ENCODE results near the gene GARS1. TPM values are rescaled to one million over a fixed set of nuclear protein-coding genes. Genes with fewer than 3 reads are reported as not detected.
A peak's percentile ranks its signal among the peaks of the same experiment; 100 is the strongest.

Gene GARS1
- total and polyA plus RNA-seq, 9 of the 15 experiments (the other 6 are each of a cell fraction or from before 2014, with no cell fraction given), result 142 to 769 (median 272) TPM

- TF ChIP-seq EP400 (IDR thresholded peaks at IDR 0.05), result no peak
- TF ChIP-seq HBP1 (CRISPR knock-in tag; IDR thresholded peaks at IDR 0.05), result no peak
- TF ChIP-seq MEIS2 (IDR thresholded peaks at IDR 0.05; ENCODE audit: partially characterized antibody), result peak; percentile 23
- TF ChIP-seq MLLT1 (IDR thresholded peaks at IDR 0.05), result no peak
- no peak for TF ChIP-seq ZNF280B (CRISPR knock-in tag; IDR thresholded peaks at IDR 0.05)
- no peak for TF ChIP-seq XRCC4 (IDR thresholded peaks at IDR 0.05; ENCODE audit: extremely low read depth, insufficient read depth, insufficient read length)
- no peak for TF ChIP-seq SUPT5H (IDR thresholded peaks at IDR 0.05)
- TF ChIP-seq MBD2 (IDR thresholded peaks at IDR 0.05; ENCODE audit: borderline replicate concordance, low read depth), result no peak
- no peak for TF ChIP-seq ZC3H4 (CRISPR knock-in tag; IDR thresholded peaks at IDR 0.05; ENCODE audit: borderline replicate concordance)
- peak; percentile 92 for TF ChIP-seq CREB3 (tag; conservative IDR thresholded peaks at IDR 0.05; ENCODE audit: low read depth)
- TF ChIP-seq ZNF639 (CRISPR knock-in tag; conservative IDR thresholded peaks at IDR 0.05 in 1 of 2, IDR thresholded peaks at IDR 0.05 in 1 of 2), result peak in 1 of 2 experiments; percentile 81; a peak in 2 of 4 replicates
- no peak for TF ChIP-seq ZNF512 (tag; IDR thresholded peaks at IDR 0.05)
- TF ChIP-seq EGR1 (conservative IDR thresholded peaks at IDR 0.05), result no peak
- TF ChIP-seq ATF4 (CRISPR knock-in tag; IDR thresholded peaks at IDR 0.05), result 0 out of 2 replicates have a peak, but pooled peaks have one; percentile 54
- TF ChIP-seq RNF2 (IDR thresholded peaks at IDR 0.05), result no peak
- 0 out of 2 replicates have a peak, but pooled peaks have one; percentile 26 for TF ChIP-seq JUN (IDR thresholded peaks at IDR 0.05; ENCODE audit: borderline replicate concordance, low read depth, low read length)
- TF ChIP-seq JUN (CRISPR knock-in tag; IDR thresholded peaks at IDR 0.05; ENCODE audit: borderline replicate concordance), result 0 out of 2 replicates have a peak, but pooled peaks have one; percentile 43
- TF ChIP-seq MCM2 (IDR thresholded peaks at IDR 0.05; ENCODE audit: low read depth), result no peak
Measured at GRCh38 chr7:30671793-30672465, 77.3 kb downstream of the GARS1 start (continued).
